GM12873 (cell line): ENCODE measurements around the gene ADA.

Experiments used
- TF ChIP-seq, protein P1 (sequence below): IDR thresholded peaks from 2 replicates; pipeline ENCODE4 v1.5.1; 2012; ENCODE audit warnings: low read depth, mild to moderate bottlenecking, moderate library complexity, low read length, control low read depth; ENCODE audit not compliant: insufficient read depth; ENCODE audit errors: missing control alignments

ADA gene

DNA sequence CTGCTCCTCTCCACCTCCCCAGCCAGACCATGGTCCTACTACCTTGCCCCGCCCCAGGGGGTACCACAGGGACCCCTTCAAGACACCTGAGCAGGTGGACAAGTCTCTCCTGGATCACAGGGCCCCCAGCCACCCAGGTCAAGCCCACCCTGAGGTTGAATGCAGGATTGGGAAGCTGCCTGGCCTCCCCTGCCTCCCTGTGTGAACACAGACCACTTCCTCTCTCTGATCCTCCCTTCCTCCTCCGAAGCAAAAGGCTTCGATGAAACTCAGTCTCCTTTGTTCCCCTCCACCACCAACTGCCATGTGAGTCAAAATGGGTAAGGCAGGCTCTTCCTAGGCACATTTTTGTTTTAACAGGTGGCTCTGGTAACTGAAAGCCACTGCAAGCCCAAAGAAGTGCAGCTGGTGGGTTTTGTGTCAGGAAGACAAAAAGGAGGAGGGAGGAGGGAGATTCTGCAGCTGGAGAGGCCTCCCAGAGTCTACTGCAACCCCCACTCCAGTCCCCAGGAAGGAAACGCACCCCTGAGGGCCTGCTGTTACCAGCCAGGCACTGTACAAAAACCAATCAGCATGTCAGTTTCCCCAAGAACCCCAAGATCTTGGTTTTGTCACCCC is 5.4 kb downstream of the ADA start:
- TF ChIP-seq, protein P1, sequence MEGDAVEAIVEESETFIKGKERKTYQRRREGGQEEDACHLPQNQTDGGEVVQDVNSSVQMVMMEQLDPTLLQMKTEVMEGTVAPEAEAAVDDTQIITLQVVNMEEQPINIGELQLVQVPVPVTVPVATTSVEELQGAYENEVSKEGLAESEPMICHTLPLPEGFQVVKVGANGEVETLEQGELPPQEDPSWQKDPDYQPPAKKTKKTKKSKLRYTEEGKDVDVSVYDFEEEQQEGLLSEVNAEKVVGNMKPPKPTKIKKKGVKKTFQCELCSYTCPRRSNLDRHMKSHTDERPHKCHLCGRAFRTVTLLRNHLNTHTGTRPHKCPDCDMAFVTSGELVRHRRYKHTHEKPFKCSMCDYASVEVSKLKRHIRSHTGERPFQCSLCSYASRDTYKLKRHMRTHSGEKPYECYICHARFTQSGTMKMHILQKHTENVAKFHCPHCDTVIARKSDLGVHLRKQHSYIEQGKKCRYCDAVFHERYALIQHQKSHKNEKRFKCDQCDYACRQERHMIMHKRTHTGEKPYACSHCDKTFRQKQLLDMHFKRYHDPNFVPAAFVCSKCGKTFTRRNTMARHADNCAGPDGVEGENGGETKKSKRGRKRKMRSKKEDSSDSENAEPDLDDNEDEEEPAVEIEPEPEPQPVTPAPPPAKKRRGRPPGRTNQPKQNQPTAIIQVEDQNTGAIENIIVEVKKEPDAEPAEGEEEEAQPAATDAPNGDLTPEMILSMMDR = no peak

DNA sequence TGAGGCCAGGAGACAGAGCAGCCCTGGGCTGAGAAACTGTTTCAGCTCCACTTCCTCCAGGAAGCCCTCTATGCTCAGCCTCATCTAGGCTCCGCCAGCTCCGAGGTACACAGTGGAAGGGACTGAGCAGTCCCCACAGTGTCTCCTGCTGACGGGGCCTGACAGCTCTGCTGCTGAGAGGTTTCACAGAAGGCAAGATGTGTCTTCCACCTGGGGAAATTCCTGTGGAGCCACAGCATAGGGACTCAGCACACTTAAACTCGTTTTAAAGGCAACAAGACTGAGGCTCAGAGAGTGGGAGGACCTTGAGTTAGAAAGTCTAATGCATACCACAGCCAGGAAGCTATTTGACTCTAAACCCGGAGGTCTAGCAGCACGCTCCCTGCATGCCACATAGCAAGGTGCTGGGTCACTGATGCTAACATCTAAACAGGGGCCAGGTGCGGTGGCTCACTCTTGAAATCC is 6.8 kb downstream of the ADA start:
- TF ChIP-seq, protein P1 = no peak

DNA sequence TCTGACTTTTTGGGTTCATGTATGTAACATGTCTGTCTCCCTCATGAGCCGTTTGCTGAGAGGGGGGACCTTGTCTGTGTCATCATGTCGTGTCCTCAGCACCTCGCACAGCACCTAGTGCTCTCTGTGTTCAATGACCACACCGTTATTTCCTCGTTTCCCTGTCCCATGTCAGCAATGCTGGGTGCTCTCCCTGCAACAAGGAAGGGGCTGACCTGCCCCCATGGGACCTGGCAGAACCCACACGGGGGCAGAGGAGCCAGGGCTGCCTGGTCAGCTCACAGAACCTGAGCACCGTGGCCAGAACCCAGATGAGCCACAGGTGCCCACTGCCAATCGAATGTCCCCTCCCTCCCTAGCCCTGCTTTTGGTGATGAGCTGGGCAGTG is 7.3 kb downstream of the ADA start:
- TF ChIP-seq, protein P1 = no peak

DNA sequence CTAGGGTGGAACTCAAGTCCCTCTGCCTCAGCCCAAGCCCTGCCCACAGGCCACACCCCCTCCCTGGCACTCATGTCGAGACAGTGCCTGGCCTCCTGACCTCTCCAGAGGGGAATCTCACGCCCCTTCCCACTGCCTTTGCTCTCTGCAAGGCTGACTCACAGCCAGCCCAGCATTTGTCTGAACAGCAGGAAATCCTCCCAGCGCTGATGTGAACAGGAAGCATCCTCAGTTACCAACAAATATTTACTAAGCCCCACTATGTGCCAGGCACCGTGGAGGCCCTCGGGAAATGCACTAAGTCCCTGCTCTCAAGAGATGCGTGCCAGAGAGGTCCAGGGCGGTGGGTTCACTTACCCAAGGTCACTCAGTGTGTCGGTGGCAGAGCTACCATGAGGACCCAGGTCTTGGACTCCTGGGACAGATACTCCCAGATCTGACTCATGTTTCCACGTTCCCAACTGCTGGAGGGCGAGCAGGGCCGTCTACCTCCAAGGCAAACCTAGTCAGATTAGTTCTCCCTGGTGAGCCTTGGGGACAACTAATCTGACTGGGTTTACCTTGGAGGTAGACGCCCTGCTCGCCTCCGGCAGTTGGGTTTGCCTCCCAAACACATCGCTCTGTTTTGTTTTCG is 7.8 kb downstream of the ADA start:
- TF ChIP-seq, protein P1 = no peak

DNA sequence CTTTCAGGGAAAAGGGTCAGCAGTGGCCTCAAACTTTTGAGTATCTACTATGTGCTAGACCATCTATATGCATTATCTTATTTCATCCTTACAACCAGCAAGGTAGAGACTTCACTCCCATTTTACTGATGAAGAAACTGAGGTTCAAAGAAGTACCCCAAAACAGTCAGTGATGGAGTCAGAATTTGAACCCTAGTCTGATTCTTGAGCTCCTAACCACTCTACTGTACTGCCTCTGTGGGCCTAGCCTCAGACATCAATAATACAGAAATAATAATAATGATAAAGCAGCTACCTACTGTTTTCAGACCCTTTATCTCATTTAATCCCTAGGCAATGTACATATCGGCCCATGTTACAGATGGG is 8.4 kb downstream of the ADA start:
- TF ChIP-seq, protein P1 = no peak

DNA sequence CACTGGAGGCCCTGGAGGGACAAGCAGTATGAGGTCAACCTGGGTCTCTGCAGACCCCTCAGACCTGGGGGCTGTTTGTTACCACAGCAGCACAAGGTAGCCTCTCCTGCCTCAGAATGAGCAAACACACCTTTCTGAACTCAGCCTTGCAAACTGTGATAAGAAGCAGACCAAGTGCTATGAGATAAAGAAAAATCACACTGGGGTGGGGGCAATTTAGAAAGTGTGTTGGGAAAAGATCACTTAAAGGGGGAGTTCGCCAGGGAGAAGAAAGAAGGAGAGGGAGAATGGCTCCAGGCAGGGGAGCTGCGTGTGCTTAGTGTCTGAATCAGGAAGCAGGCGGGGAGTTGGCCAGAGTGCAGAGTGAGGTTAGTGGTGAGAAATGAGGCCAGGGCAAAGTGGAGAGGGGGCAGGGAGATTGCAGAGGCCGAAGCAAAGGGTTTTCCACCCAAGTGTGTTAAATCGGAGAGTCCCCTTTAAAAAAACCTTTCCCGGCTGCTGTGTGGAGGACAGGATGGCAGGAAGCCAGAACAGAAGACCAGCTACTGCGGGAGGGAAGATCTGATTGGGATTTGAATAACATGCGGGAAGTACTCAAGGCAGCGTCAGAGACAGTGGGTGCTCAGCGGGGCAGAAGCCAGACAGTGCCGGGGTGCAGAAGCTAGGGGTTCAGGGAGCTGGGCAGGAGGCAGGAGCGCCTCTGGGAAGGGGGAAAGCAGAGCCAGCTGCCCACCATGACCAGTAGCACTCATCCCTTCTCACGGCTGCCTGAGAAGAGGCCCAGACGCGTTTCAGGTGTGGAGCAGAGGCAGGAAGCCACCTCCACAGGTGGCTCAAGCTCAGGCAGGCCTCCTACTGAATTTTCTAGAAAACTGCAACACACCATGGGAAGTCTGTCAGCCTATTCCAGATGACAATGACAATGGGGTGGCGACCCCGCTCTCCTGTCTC is 9.0 kb downstream of the ADA start:
- TF ChIP-seq, protein P1 = peak; percentile 52

DNA sequence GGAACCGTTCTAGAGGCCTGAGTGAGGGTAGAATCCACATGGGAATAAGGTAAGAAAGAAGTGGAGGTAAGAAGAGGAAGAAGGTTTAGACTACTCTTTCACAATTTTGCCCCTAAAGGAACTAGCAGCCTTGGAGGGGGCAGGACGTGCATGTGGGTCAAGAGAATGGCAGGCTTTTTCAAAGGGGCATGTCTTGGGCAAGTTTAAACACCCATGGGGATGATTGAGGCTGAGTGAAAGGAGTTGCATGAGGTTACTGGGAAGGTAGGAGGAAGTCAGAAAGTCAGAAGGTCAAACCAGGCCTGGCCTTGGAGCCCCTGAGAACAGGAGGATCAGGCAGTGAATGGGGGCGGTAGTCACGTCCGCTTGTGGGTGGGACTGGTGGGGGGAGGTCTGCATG is 10.2 kb downstream of the ADA start:
- TF ChIP-seq, protein P1 = no peak
